GM23338 (cell line): ENCODE measurements around the gene HSPG2.

Source experiments
- CREB1 ChIP-seq: fragments of 250-450 bp; sonication (Bioruptor Pico); IDR thresholded peaks from 2 replicates; pipeline ENCODE4 v1.5.0; 2020; ENCODE audit warnings: low read depth, mild to moderate bottlenecking, moderate library complexity
- CTCF ChIP-seq, 2 experiments: fragments of 200-600 bp in 1 of 2; sonication (generic) in 1 of 2; conservative IDR thresholded peaks; 2 replicates each; pipeline versions ENCODE4 v1.5.1 to v1.6.1; 2016 to 2017; ENCODE audit warnings: antibody characterized with exemption in 2 of 2, low read depth in 2 of 2, mild to moderate bottlenecking in 2 of 2, moderate library complexity in 1 of 2
- EZH2 ChIP-seq: fragments of 200-600 bp; sonication (generic); IDR thresholded peaks from one replicate; pipeline ENCODE4 v1.8.0; 2017; ENCODE audit warnings: antibody characterized with exemption, mild to moderate bottlenecking, low read depth; ENCODE audit not compliant: unreplicated experiment
- EZH2phosphoT487 ChIP-seq: fragments of 200-600 bp; sonication (generic); IDR thresholded peaks from one replicate; pipeline ENCODE4 v1.8.1; 2018; ENCODE audit warnings: antibody characterized with exemption; ENCODE audit not compliant: unreplicated experiment
- JUNB ChIP-seq: IDR thresholded peaks from one replicate; pipeline ENCODE4 v1.6.1; 2016; ENCODE audit warnings: antibody characterized with exemption; ENCODE audit not compliant: unreplicated experiment
- NANOG ChIP-seq: IDR thresholded peaks from 2 replicates; pipeline ENCODE4 v1.6.1; 2016; ENCODE audit warnings: antibody characterized with exemption, borderline replicate concordance
- POLR2AphosphoS5 ChIP-seq: IDR thresholded peaks from 2 replicates; pipeline ENCODE4 v1.6.1; 2016; ENCODE audit warnings: antibody characterized with exemption, low read depth
- STAT1 ChIP-seq: IDR thresholded peaks from one replicate; pipeline ENCODE4 v1.6.1; 2016; ENCODE audit warnings: antibody characterized with exemption; ENCODE audit not compliant: unreplicated experiment
- ZNF114 ChIP-seq: fragments of 250-450 bp; sonication (Bioruptor Pico); IDR thresholded peaks from 2 replicates; pipeline ENCODE4 v1.5.0; 2020; ENCODE audit warnings: mild to moderate bottlenecking, moderate library complexity
- TF ChIP-seq, protein P1 (sequence below): IDR thresholded peaks from one replicate; pipeline ENCODE4 v1.6.1; 2018; ENCODE audit warnings: antibody characterized with exemption; ENCODE audit not compliant: unreplicated experiment
- TF ChIP-seq, protein P2 (sequence below): IDR thresholded peaks from 2 replicates; pipeline ENCODE4 v1.6.1; 2016; ENCODE audit warnings: antibody characterized with exemption

DNA sequence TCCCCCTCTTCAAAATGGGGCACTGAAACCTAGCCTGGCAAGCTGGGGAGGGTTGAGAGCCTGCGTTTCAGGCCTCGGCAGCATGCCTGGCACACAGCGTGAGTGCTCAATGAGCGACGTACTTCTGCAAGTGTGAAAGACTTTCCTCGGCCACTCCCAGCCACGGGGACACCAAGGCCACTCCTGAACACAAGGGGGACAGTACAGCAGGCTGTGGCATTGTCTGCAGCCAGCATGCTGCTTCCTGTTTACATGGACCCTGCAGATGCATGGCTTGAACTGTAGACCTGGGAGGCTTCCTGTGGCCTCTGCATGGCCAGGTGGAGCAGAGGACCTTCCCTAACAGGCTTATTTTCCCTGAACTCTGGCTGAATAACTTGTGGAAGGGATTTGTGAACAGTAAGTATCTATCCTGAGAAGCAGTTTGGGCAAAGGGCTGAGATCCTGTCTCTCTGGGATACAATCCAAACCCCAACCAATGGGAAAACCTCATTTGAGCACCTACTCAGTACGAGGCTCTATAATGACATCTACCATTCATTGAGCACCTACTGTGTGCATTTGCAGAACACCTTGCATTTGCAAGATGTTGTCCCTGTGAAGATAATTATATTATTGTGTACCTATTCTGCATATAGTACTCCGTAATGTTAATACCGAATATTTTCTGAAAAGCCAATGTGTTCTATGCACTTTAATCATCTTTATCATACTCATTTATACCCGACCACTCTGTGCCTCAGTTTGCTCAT is 9.9 kb upstream of the HSPG2 start:
- TF ChIP-seq CTCF (conservative IDR thresholded peaks at IDR 0.05; ENCODE audit: low read depth in 2 of 2): no peak
- TF ChIP-seq POLR2AphosphoS5: no peak
- TF ChIP-seq, protein P1, sequence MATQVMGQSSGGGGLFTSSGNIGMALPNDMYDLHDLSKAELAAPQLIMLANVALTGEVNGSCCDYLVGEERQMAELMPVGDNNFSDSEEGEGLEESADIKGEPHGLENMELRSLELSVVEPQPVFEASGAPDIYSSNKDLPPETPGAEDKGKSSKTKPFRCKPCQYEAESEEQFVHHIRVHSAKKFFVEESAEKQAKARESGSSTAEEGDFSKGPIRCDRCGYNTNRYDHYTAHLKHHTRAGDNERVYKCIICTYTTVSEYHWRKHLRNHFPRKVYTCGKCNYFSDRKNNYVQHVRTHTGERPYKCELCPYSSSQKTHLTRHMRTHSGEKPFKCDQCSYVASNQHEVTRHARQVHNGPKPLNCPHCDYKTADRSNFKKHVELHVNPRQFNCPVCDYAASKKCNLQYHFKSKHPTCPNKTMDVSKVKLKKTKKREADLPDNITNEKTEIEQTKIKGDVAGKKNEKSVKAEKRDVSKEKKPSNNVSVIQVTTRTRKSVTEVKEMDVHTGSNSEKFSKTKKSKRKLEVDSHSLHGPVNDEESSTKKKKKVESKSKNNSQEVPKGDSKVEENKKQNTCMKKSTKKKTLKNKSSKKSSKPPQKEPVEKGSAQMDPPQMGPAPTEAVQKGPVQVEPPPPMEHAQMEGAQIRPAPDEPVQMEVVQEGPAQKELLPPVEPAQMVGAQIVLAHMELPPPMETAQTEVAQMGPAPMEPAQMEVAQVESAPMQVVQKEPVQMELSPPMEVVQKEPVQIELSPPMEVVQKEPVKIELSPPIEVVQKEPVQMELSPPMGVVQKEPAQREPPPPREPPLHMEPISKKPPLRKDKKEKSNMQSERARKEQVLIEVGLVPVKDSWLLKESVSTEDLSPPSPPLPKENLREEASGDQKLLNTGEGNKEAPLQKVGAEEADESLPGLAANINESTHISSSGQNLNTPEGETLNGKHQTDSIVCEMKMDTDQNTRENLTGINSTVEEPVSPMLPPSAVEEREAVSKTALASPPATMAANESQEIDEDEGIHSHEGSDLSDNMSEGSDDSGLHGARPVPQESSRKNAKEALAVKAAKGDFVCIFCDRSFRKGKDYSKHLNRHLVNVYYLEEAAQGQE: no peak
- TF ChIP-seq NANOG: no peak
- no peak for TF ChIP-seq JUNB
- no peak for TF ChIP-seq CREB1
- TF ChIP-seq, protein P2, sequence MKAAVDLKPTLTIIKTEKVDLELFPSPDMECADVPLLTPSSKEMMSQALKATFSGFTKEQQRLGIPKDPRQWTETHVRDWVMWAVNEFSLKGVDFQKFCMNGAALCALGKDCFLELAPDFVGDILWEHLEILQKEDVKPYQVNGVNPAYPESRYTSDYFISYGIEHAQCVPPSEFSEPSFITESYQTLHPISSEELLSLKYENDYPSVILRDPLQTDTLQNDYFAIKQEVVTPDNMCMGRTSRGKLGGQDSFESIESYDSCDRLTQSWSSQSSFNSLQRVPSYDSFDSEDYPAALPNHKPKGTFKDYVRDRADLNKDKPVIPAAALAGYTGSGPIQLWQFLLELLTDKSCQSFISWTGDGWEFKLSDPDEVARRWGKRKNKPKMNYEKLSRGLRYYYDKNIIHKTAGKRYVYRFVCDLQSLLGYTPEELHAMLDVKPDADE: no peak
- no peak for TF ChIP-seq EZH2
- TF ChIP-seq STAT1: no peak
- no peak for TF ChIP-seq EZH2phosphoT487
- no peak for TF ChIP-seq ZNF114 (CRISPR knock-in tag)
